Frontal cortex (tissue), 4 donors: ENCODE results near the gene KHK. TPM values are rescaled to one million over a fixed set of nuclear protein-coding genes. Genes with fewer than 3 reads are reported as not detected.
A peak's percentile ranks its signal among the peaks of the same experiment; 100 is the strongest.

Experiments used
- DNase-seq, 2 donors: peaks; one replicate each; pipeline ENCODE4 v3.0.0; 2012; ENCODE audit warnings: low spot score in 2 of 2
- FAIRE-seq: peaks from 2 replicates; lab custom pipeline; 2012; peaks lifted over from hg19 to GRCh38; lab: Jason Lieb, UNC
- total RNA-seq: library from RNA; depleted of rRNA; stranded (reverse); fragments of >200 nt; gene quantifications from one replicate; pipeline ENCODE4 v1.2.3, GENCODE V29; 2014
- donor health status: control.
- donor health status: control.
- donor health status: control.

The KHK gene
- total RNA-seq, 1 donor from 2014 or later: 4.9 TPM

DNA sequence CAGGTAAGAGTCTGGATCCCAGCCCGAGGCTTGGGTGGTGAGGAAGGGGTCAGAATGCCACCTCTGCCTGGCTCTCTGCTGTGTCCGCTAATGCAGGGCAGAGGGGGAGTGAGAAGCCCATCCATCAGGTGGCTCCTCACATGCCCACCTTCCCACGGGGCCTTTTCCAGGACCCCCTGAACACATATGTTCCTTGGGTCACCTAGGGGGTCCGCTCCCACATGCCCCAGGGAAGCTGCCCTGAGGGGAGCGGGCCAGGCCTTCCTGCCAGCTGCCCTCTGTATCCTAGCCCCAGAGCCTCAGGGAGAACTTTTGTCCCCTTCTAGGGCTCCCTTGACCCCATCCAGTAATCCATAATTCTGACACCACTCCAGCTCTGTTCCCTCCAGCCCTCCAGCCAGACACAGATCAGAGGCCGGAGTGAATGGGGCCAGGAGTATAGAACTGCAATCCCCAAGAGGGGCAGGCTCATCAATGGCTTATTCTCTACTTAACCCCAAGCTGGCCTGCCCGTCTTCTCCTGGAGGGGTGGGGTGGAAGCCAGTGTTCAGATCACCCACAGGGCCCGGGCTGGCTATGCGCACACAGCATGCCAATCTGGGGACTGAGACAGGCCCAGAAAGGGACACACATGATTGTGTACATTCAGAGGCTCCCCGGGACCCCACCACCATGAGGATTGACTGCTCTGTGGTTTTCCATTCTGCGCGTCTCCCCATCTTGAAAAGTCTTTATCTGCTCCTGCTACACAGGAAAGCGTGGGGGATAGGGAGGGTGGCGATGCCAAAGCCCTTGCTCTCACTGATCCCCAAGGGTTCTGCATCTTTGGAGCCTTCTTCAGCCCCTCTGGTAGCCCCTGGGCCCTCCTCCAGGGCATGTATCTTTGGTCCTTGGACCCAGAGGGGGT, 7.1 kb upstream of the KHK start:
- DNase-seq (no peak), FAIRE-seq (no peak)

DNA sequence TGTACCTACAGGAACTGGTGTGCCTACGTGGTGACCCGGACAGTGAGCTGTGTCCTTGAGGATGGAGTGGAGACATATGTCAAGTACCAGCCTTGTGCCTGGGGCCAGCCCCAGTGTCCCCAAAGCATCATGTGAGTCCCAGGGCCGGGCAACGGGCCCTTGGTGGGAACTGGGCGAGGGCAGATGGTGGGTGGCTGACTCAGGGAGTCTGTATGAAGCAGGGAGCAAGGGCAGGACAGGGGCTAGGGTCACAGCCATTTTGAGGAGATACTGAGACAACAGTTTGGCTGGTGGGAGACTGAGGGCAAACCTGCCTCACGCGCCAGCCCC, 6.5 kb upstream of the KHK start:
- FAIRE-seq: no peak
- no peak for DNase-seq

DNA sequence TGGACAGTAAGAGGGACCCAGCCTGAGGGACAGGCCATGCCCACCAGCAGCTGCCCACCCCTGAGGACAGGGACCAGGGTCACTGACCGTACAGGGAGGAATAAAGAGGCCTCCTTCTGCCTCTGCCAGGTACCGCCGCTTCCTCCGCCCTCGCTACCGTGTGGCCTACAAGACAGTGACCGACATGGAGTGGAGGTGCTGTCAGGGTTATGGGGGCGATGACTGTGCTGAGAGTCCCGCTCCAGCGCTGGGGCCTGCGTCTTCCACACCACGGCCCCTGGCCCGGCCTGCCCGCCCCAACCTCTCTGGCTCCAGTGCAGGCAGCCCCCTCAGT, 6.0 kb upstream of the KHK start:
- FAIRE-seq (no peak), DNase-seq (no peak)

DNA sequence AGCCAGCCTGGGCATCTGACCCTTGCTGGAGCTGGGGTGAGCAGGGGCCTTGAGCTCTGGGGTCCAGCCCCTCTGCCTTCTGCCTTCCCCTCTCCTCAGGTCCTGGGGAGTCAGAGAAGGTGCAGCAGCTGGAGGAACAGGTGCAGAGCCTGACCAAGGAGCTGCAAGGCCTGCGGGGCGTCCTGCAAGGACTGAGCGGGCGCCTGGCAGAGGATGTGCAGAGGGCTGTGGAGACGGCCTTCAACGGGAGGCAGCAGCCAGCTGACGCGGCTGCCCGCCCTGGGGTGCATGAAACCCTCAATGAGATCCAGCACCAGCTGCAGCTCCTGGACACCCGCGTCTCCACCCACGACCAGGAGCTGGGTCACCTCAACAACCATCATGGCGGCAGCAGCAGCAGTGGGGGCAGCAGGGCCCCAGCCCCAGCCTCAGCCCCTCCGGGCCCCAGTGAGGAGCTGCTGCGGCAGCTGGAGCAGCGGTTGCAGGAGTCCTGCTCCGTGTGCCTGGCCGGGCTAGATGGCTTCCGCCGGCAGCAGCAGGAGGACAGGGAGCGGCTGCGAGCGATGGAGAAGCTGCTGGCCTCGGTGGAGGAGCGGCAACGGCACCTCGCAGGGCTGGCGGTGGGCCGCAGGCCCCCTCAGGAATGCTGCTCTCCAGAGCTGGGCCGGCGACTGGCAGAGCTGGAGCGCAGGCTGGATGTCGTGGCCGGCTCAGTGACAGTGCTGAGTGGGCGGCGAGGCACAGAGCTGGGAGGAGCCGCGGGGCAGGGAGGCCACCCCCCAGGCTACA, 4.4 kb upstream of the KHK start:
- DNase-seq (no peak), FAIRE-seq (no peak)

DNA sequence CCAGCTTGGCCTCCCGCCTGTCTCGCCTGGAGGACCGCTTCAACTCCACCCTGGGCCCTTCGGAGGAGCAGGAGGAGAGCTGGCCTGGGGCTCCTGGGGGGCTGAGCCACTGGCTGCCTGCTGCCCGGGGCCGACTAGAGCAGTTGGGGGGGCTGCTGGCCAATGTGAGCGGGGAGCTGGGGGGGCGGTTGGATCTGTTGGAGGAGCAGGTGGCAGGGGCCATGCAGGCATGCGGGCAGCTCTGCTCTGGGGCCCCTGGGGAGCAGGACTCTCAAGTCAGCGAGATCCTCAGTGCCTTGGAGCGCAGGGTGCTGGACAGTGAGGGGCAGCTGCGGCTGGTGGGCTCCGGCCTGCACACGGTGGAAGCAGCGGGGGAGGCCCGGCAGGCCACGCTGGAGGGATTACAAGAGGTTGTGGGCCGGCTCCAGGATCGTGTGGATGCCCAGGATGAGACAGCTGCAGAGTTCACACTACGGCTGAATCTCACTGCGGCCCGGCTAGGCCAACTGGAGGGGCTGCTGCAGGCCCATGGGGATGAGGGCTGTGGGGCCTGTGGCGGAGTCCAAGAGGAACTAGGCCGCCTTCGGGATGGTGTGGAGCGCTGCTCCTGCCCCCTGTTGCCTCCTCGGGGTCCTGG, 3.7 kb upstream of the KHK start:
- FAIRE-seq: no peak

DNA sequence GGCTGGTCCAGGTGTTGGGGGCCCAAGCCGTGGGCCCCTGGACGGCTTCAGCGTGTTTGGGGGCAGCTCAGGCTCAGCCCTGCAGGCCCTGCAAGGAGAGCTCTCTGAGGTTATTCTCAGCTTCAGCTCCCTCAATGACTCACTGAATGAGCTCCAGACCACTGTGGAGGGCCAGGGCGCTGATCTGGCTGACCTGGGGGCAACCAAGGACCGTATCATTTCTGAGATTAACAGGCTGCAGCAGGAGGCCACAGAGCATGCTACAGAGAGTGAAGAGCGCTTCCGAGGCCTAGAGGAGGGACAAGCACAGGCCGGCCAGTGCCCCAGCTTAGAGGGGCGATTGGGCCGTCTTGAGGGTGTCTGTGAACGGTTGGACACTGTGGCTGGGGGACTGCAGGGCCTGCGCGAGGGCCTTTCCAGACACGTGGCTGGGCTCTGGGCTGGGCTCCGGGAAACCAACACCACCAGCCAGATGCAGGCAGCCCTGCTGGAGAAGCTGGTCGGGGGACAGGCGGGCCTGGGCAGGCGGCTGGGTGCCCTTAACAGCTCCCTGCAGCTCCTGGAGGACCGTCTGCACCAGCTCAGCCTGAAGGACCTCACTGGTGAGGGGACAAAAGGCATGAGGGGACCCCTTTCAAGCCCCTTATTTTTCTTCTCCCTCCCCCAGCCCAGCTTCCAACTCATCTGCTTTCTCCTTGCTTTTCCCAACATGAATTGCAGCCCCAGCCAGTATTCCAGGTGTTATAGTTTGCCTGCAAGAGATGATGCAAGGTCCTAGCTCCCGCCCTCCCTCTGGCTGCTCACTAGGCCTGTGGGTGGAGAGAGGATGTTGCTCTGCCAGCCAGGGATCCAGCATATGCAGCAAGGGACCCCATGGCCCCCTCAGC, 2.9 kb upstream of the KHK start:
- no peak for DNase-seq
- no peak for FAIRE-seq

More for the DNA sequence above, 3.7 kb upstream of the KHK start:
- no peak for DNase-seq

DNA sequence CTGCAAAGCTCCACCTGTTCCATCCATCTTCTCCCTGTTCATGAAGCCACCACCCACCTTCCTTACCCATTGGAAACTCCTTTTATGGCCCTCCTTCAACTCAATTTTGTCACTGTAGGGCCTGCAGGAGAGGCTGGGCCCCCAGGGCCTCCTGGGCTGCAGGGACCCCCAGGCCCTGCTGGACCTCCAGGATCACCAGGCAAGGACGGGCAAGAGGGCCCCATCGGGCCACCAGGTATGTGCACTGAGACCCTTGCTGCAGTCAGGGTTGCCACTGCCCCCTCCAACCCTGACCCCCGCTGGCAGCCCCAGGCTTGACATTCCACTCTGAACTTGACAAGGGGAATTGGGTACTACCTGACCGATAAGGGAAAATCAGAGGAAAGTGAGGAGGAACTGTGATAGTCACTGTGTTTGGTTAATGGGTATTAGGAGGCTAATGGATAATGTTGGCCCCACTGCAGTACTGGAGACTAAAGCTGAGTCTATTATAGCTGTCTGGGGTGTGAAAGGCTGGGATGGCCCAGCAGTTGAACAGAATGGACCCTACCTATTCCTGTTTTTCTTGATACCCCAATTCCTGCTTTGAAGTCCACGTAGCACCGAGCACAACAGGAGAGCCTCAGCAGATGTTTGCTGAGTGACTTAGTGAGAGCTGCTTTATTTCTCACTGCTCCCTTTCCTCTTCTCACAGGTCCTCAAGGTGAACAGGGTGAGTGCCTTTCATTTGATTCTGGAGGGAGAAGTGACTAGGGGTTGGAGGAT, 2.1 kb upstream of the KHK start:
- DNase-seq (no peak), FAIRE-seq (no peak)

DNA sequence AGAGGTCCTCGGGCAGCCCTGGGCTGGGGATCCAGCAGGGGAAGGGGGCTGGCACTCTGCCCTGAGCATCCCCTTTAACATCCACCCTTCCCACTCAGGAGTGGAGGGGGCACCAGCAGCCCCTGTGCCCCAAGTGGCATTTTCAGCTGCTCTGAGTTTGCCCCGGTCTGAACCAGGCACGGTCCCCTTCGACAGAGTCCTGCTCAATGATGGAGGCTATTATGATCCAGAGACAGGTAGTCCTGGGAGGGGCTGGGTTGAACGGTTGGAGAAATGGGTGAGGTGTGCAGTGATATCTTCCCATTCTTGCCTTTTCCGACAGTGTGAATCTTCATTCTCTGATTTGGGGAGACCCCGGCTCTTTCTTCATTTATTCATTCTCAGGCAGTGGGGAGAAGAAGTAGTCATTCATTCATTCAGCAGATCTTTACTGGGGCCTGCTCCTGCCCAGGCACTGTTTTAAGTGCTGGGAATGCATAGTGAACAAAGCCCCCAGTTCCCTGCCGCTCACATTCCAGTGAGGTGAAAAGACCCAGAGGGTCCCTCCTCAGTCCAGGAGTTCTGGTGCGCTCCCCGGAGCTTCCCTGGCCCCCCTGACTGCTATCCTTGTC, 1.4 kb upstream of the KHK start:
- FAIRE-seq: no peak
- DNase-seq: no peak

DNA sequence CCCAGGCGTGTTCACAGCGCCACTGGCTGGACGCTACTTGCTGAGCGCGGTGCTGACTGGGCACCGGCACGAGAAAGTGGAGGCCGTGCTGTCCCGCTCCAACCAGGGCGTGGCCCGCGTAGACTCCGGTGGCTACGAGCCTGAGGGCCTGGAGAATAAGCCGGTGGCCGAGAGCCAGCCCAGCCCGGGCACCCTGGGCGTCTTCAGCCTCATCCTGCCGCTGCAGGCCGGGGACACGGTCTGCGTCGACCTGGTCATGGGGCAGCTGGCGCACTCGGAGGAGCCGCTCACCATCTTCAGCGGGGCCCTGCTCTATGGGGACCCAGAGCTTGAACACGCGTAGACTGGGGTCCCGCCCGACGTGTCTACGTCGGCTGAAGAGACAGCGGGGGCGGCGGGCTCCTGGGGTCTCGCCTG, 891 bp upstream of the KHK start:
- FAIRE-seq (no peak), DNase-seq (peak; percentile 79 to 83)

DNA sequence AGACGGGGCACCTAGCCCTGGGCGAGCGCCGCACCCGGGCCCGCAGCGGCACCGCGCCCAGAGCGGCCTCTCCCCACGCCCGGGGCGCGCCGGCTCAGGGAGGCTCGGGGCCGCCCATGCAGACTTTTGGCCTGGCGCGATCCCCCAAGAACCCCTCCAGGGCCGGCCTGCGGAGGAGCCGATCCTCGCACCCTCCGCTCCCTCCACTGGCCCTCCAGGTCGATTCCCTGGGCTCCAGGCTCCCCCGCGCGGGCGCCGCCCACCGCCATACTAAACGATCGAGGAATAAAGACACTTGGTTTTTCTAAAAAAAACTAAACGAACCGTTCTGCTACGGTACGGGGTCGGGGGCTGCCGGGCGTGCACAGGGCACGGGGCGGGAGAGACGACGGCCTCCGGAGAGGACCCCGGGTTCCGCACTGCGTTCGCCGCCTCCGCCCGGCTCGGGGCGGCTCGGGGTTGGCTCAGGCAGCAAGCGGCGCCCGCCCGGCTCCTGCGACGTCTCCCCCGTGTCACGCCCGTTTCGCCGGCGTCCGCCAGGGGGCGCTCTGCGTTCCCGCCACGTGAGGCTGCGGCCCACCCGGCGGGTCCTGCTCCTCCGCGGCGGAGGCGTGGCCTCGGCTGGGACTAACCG, 365 bp upstream of the KHK start:
- DNase-seq (peak; percentile 99), FAIRE-seq (no peak)

DNA sequence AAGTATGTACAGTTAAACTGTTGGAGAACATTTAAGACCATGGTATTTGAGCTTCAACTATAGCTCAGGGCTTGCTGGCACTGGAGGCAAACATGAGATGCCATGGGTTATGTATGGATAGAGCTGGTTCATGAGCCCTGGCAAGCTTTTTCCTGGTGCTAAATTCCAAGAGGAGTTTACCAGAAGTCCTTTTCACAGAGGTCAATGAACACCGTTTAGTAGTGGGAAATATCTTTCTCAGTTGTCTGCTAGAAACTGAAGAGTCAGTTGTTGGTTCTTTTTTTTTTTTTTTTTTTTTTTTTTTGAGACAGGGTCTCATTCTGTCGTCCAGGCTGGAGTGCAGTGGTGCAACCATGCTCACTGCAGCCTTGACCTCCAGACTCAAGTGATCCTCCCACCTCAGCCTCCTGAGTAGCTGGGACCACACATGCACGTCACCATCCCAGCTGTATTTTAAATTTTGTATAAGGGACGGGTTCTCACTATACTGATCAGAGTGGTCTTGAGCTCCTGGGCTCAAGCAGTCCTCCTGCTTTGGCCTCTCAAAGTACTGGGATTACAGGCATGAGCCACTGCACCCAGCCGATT, 1.3 kb downstream of the KHK start:
- DNase-seq: no peak
- no peak for FAIRE-seq

DNA sequence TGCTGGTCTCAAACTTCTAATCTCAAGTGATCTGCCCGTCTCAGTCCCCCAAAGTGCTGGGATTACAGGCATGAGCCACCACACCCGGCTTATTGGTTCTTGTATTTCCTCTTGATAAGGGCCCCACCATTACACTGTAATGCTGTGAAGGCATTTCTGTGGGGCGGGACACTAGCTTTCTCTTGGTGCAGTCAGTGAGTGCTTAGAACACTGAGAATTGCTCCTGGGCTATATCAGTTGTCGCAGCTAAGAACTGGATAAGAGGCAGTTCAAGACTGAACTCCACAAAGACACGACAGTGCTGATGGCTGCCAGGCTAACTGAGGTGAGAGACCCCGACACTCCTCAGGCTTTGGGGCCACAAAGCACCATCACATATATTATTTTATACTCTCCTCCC, 2.1 kb downstream of the KHK start:
- DNase-seq: no peak
- FAIRE-seq: no peak

DNA sequence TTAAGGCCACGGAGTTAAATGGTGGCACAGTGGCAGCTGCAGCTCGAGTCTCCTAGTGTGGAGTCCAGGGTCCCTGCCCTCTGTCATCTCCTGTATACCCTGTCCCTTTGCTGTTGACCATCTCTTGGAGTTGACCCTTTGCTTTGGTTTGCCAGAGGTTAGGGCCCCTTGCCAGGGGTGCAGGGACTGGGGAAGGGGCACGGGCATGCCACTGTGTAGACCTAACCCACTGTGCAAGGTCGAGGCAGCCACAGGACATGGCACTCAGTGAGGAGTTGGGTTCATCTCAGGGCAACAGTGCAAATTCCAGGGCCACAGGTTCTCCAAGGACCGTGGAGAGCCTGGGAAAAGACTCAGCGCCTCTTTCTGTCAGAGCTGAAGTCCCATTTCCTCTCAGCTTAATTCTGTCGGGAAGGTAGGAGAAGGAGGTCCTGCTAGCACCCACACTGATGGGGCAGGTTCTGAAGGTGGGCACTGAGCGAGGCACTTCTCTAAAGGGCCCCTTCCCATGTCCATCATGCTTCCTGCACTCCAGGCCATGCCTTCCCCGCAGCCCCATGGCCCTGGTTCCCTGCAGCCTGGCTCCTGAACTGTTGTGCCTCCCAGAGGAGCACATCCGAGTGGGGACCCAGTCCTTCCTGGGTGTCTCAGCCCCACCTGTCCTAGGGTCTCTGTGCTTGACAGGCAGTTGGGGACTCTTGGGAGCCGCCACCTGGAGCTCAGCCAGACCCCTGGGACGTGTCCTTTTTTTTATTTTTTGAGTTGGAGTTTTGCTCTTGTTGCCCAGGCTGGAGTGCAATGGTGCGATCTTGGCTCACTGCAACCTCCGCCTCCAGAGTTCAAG, 2.8 kb downstream of the KHK start:
- no peak for FAIRE-seq
- no peak for DNase-seq

DNA sequence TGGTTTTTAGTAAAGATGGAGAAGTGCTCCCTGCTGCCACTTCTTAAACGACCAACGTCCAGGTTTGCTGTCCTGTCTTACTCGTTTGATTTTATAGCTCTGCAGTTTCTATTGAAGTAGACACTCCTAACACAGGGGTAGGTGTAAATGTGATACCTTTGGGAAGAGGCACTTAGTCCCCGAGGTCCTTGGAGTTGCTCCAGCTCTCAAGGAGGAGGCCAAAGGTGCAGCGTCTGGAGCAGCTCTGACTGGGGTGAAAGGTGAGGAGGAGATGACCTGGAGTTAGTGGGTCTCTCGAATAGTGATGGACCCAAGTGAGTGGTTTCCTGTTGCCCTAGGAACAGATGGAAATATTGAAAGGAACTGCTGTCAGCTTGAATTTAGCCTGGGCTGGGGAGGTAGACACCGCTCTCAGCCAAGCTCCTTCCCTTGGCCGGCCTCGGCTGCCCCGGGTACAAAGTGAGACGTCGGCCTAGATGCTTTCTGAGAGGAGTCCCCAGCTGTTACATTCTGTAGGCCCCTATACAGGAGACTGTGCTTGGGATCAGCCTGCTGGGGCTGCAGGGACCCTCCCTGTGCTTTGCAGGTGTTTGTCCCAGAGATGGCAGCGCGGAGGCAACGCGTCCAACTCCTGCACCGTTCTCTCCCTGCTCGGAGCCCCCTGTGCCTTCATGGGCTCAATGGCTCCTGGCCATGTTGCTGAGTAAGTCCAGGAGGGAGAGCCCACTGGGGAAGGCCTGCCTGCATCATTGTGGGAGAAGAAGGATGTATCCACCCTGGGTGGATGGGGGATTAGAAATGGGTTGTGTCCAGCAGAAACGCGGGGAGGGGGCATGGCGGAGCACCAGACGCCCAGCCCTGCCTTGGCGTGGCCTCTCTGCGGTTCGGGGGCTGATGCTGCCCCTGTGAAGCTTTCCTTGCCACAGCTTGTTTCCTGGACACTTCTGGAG, 5.4 kb downstream of the KHK start:
- DNase-seq: no peak
- FAIRE-seq: no peak

DNA sequence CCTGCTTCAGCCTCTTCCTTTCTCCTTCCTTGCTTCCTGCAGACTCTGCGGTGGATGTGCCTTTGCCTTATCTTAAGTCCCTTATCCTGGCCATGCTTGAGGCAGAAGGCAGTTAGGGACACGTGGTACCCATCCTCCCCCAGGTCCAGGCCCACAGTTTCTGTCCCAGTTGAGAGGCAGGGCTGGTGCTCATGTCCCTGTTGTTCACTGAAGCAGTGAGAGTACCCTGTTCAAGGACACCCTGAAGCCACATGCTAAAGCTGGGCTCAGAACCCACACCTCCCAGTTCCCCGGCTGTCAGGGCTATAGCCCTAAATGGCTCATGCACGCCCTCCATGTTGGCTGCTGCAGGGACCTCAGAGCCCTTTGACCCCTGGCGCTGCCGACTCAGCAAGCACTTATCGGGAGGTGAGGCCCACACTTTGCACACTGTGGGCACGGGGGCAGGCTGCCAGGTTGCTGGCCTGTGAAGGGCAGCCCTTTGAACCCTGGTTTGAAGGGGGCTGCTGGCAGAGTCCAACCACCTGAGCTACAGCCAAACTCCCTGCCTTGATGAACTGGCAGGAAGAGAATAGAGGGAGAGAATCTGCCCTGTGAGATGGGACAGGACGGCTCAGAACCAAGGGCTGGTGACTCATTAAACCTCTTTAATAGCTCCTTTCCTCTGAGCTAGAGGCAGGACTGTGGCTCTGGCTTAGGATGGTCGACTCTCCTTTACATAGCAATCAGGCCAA, 6.3 kb downstream of the KHK start:
- no peak for FAIRE-seq
- DNase-seq: no peak
